Tibial artery (tissue), 4 donors: Measurements from ENCODE around the gene IL3RA.

ENCODE experiments used
- DNase-seq, 2 donors: peaks; one replicate each; pipeline ENCODE4 v3.0.0-alpha.2; 2019
- H3K27ac ChIP-seq, 2 donors: fragments of 200-600 bp; sonication (generic) in 1 of 2; 1 replicate in 1 of 2; 2 replicates in 1 of 2; pipeline ENCODE4 v1.5.1; 2018 to 2019; ENCODE audit warnings: mild to moderate bottlenecking in 1 of 2
- H3K27me3 ChIP-seq, 2 donors: fragments of 200-600 bp; sonication (generic) in 1 of 2; one replicate each; pipeline versions ENCODE4 v1.5.1 to v1.6.0; 2016 to 2019
- H3K36me3 ChIP-seq, 3 donors: fragments of 200-600 bp; sonication (generic) in 2 of 3; one replicate each; pipeline ENCODE4 v1.5.1; 2016 to 2019; ENCODE audit warnings: mild to moderate bottlenecking in 2 of 3
- H3K4me1 ChIP-seq, 4 donors: fragments of 200-600 bp; sonication (generic) in 2 of 4; 1 replicate in 3 of 4; 2 replicates in 1 of 4; pipeline ENCODE4 v1.5.1; 2016 to 2019
- H3K4me3 ChIP-seq, 2 donors: fragments of 200-600 bp; sonication (generic) in 1 of 2; 1 replicate in 1 of 2; 2 replicates in 1 of 2; pipeline ENCODE4 v1.5.1; 2018 to 2019; ENCODE audit warnings: mild to moderate bottlenecking in 2 of 2
- H3K9me3 ChIP-seq, 3 donors: fragments of 200-600 bp; sonication (generic) in 1 of 3; one replicate each; pipeline ENCODE4 v1.5.1; 2016 to 2019
- CTCF ChIP-seq, 2 experiments: fragments of 200-600 bp in 1 of 2; fragments of 450-650 bp in 1 of 2; IDR thresholded peaks; one replicate each; pipeline ENCODE4 v1.5.1; 2017 to 2019; ENCODE audit warnings: antibody characterized with exemption in 2 of 2, mild to moderate bottlenecking in 1 of 2, moderate library complexity in 1 of 2
- intact Hi-C: fragments of 100-400 bp; cut with DNase I; formaldehyde crosslinking; loops from one replicate; pipeline ENCODE4 v1.15.0; 2023; ENCODE audit warnings: low total_unique reads

The IL3RA gene

DNA sequence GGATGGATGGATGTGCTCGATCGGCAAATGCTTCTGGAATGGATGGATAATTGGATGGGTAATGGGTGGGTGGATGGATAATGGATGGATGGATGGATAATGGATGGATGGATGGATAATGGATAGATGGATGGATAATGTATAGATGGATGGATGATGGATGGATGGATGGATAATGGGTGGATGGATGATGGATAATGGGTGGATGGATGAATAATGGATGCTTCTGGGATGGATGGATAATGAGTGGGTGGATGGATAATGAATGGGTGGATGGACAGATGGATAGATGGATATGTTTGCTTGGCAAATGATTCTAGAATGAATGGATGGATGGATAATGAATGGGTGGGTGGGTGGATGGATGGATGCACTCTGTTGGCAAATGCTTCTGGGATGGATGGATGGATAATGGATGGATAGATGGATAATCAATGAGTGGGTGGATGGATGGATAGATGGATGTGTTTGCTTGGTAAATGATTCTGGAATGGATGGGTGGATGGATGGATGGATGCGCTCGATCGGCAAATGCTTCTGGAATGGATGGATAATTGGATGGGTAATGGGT lies 59.1 kb downstream of the IL3RA start:
- DNase-seq, result no peak
- Histone ChIP-seq H3K36me3 (peaks cover 0 to 23% (median under 1%) of the 10 kb centered on the region in 3 donors), H3K27ac (no peak overlapping the region), H3K9me3 (no peaks in the 10 kb centered on the region), H3K4me1 (peaks cover 0 to 29% (median 21%) of the 10 kb centered on the region in 4 donors), H3K27me3 (no peaks in the 10 kb centered on the region), H3K4me3 (no peak overlapping the region)
- no peak for TF ChIP-seq CTCF (IDR thresholded peaks at IDR 0.05)
- intact Hi-C loops, result loop anchor here (10.0 kb wide), 2 partner anchors 199 to 1081 kb away; partner anchors contain the start of genes AKAP17A and GTPBP6

GRCh38 chrX:1397001-1397400 lies 60.4 kb downstream of the IL3RA start:
- intact Hi-C loops, result loop anchor here (10.0 kb wide), 2 partner anchors 198 to 1082 kb away; partner anchors contain the start of genes AKAP17A and GTPBP6
- no peak for TF ChIP-seq CTCF (IDR thresholded peaks at IDR 0.05)
- Histone ChIP-seq H3K4me3 (no peak overlapping the region), H3K4me1 (peaks cover 0 to 24% (median 16%) of the 10 kb centered on the region in 4 donors), H3K9me3 (no peaks in the 10 kb centered on the region), H3K27ac (no peak overlapping the region), H3K27me3 (no peaks in the 10 kb centered on the region), H3K36me3 (peaks cover 0 to 33% (median 5%) of the 10 kb centered on the region in 3 donors)
- DNase-seq, result peak in 1 of 2 donors; percentile 61

- peak in 1 of 2 donors; percentile 38 for DNase-seq
These were observed 61.1 kb downstream of the IL3RA start for GRCh38 chrX:1397441-1398270.

DNA sequence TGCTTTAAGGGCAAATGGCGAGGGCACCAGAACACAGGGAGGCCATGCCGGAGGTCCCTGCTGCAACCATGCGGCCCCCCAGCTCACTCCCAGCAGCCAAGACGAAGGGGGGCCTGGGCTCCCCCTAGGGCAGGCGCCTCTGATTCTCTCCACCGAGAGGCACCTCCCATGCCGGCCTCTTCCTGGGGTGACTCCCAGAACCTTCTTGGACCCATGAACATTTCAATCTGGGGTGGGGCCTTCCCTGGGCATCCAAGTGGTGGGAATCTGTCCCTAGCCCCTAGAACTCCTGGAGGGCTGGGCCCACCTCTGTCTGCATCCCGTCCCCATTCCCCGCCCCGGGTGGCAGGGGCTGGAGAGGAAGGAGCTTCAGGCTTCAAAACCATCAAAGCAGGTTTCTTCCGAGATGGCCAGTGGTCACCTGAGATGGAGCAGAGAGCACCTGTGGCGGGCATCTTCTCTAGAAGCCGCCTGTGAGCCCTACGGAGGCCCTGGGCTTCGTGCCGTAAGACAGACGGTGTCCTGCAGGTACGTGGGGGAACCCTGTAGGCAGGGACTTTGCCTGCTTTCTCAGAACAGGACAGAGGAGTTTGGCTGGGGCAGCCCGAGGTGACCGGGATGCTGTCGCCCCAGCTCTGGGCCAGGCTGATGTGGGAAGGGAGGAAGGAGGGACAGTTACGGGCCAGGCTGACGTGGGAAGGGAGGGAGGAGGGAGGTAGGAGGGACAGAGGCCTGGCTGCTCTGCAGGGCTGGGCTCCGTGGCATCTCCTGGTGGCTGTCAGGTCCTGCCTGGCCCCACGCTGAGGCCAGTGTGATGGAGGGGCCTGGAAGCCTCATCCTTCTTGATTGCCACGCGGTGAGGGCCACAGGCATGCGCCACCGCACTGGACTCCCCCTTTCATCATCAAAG lies 62.1 kb downstream of the IL3RA start:
- Histone ChIP-seq H3K4me3 (no peak overlapping the region), H3K9me3 (no peaks in the 10 kb centered on the region), H3K36me3 (peaks cover 9 to 49% (median 15%) of the 10 kb centered on the region in 3 donors), H3K27ac (no peak overlapping the region), H3K4me1 (peaks cover 0 to 15% (median 9%) of the 10 kb centered on the region in 4 donors), H3K27me3 (no peaks in the 10 kb centered on the region)
- intact Hi-C loops, result loop anchor here (10.0 kb wide), 2 partner anchors 196 to 1084 kb away; partner anchors contain the start of genes AKAP17A and GTPBP6
- peak in 1 of 2 donors; percentile 59 for DNase-seq
- no peak for TF ChIP-seq CTCF (IDR thresholded peaks at IDR 0.05)

More at GRCh38 chrX:1397441-1398270, 61.1 kb downstream of the IL3RA start:
- Histone ChIP-seq H3K4me1 (peaks cover 0 to 24% (median 16%) of the 10 kb centered on the region in 4 donors), H3K27ac (no peak overlapping the region), H3K27me3 (no peaks in the 10 kb centered on the region), H3K4me3 (no peak overlapping the region), H3K9me3 (no peaks in the 10 kb centered on the region), H3K36me3 (peaks cover 0 to 39% (median 6%) of the 10 kb centered on the region in 3 donors)
- TF ChIP-seq CTCF (IDR thresholded peaks at IDR 0.05), result no peak
- intact Hi-C loops, result loop anchor here (10.0 kb wide), 2 partner anchors 197 to 1083 kb away; partner anchors contain the start of genes AKAP17A and GTPBP6

DNA sequence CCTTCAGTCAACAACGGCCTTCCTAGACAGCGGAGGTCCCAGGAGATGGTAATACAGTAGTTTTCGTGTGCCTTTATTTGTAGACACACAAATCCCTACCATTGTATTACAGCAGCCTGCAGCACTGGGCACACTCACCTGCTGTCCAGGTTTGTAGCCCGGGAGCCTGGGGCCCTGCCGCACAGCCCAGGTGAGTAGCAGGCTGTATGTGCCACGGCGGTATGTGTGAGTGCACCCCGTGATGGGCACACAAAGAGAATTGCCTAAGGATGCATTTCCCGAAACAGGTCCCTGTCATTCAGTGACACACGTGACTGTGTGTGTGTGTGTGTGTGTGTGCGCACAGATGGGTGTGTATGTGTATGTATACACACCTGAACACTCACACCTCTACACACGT lies 63.5 kb downstream of the IL3RA start:
- Histone ChIP-seq H3K27ac (no peak overlapping the region), H3K27me3 (no peaks in the 10 kb centered on the region), H3K36me3 (peaks cover 23 to 63% (median 29%) of the 10 kb centered on the region in 3 donors), H3K4me3 (no peak overlapping the region), H3K9me3 (no peaks in the 10 kb centered on the region), H3K4me1 (peaks cover 0 to 3% (median 0%) of the 10 kb centered on the region in 4 donors)
- DNase-seq, result peak in 1 of 2 donors; percentile 56
- no peak for TF ChIP-seq CTCF (IDR thresholded peaks at IDR 0.05)
- intact Hi-C loops, result no loop called here
